Measurements from ENCODE around the gene PGR.
A peak's percentile ranks its signal among the peaks of the same experiment; 100 is the strongest.

Gene PGR

DNA sequence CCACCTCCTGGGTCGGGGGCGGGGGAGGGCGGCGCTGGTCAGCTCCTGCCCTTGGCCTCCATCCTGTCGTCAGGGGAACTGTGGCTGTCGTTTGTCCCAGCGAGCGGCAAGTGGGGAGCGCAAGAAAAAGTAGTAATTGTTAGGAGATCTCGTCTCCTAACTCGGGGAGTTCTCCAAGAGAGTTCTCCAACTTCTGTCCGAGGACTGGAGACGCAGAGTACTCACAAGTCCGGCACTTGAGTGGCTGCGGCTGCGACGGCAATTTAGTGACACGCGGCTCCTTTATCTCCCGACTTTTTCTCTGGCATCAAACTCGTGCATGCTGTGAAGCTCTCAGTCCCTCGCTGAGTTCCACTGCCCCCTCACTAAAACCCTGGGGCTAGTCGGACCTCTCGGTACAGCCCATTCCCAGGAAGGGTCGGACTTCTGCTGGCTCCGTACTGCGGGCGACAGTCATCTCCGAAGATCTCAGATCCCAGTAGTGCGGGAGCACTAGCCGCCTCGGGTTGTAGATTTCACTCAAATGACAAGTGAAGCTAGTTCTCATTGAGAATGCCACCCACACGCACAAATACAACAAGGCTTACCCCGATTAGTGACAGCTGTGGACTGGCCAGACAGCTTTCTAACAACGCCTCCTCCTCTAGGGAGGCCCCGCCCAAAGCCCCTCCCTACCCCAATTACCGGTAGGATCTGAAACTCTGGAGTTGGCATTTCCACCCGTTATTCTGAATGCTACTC is at the start of gene PGR:
Gene PGR (minus strand): TSS at position 611 of the 741 bp plus-strand sequence. CDS start 743 bp downstream, outside the sequence.
- no peak for DNase-seq

DNA sequence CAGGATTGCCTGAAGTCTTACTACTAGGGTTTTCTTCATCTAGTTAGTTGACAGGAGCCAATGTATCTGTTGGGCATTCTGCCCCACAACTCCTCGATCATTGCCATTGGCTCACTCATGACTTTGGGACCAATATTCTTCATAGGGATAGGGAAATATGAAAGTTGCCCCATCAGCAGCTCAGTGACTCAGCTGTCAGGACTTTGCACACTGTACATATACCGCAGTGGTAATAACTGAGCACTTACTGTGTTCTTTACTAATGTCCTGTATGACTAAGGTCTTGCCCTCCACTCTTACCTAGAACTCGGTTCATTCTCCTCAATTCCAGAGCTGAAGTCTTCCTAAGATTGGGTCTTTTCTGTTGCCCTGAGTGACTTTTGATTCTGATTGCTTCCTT is 46.8 kb upstream of the PGR start:
- DNase-seq, result no peak

DNA sequence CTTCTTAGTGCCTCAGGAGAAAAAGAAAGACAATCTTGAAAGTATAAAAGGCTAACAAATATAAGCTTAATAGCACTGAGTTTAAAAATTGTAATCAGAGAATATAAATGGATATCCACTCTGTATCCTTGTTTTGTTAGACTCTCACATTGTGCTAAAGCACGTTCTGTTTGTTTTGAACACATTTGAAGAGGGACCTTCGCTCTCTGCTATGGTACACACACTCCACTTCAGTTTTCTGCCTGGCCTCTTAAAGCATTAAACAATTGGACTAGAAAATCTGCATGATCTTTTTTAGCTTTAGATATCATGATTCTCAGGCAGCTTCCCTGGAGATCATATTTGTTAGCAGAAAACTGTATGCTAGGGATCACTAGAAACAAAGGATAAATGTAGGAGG is 40.3 kb upstream of the PGR start:
- DNase-seq, result no peak

DNA sequence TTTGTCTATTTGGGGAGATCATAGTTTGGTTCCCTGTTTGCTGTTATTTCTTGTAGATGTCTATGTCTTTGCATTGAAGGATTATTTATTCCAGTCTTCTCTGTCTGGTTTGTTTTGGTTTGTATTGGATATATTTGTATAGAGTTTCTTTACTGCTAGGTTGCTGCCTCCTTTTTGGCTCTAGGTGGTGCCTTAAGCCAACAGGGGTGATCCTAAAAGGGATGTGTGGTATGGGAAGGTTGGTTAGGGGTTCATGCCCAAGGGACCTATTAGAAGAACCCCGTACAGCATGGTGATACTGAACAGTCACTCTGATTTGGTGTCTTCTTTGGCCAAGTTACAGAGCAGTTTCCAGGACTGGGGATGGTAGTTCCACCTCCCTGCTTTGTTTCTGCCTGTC is 36.4 kb upstream of the PGR start:
- no peak for DNase-seq

DNA sequence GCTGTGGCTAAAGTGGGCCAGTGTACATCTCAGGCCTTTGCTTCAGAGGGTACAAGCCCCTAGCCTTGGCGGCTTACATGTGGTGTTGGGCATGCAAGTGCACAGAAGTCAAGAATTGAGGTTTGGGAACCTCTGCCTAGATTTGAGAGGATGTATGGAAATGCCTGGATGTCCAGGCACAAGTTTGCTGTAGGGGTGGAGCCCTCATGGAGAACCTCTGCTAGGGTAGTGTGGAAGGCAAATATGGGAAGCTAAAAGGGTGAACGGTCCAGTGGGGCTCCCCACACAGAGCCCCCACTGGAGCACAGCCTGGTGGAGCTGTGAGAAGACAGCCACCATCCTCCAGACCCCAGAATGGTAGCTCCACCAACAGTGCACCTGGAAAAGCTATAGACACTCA is 28.5 kb upstream of the PGR start:
- DNase-seq, result no peak

DNA sequence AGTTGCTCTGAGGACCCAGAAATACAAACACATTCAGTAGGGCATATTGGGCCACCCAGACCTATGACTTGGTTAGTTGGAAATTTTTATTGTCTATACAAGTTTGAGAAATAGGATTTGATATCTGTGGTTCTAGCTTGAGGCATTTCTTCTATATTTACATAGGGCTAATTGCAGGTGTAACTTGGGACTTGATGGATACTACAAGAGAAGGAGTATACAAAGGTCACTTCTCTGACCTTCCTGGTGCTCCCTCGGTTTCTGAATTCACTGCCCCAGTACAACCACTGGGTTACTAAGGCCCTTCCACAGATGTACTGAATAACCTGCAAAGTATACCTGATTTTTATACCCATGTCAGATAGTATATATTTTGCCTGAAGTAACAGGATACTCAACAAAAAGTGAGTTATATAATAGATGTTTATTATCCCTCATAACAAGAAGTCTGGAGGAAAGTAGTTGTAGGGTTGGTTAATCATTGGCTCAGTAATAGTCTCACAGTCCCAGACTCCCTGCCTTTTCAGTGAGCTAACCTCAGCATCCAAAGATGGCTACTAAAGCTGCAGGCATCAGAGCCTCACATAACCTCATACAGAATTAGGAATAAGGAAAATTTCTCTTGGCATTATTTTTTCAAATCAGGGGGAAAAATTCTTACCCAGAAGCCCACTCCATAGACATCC is 8.8 kb upstream of the PGR start:
- DNase-seq, result no peak

DNA sequence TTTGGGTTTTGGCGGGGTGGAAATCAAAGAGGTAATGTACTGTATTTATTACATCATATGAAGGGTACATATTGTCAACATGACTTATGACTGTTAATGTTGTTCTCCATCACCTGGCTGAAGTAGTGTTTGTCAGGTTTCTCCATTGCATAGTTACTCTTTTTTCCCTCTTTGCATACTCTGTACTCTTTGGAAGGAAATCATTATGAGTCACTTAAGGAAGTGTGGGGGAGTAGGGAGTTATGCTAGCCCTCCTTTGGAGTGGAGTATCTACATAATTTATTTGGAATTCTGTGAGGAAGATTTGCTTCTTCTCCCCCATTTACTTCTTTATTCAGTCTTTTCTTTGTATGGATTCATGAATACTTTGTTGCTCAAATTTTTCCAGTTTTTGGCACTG is 3.6 kb upstream of the PGR start:
- DNase-seq, result no peak

DNA sequence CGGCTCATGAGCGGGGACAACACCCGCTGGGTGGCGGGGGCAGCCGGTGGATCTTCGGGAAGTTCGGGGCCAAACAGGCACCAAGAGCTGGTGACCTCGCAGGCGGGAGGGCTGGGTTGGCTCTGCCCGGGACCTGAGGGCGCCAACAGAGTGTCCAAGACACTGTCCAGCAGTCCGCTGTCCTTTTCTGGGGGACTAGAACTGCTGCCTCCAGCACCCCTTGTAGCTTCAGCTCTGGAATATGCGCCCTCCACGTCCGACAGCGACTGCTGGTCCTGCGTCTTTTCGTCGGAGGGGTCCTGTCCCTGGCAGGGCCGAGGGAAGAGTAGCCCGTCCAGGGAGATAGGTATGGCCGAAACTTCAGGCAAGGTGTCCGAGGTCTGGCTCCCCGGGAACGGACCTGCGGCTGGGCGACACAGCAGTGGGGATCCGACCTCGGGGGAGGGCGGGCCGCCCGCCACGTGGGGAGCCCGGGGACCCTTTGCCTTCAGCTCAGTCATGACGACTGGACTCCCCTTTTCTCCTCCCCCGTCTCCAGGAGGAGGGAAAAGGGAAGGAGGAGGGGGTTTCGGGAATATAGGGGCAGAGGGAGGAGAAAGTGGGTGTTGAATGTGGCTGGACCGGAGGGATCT is 926 bp downstream of the PGR start:
- no peak for DNase-seq

DNA sequence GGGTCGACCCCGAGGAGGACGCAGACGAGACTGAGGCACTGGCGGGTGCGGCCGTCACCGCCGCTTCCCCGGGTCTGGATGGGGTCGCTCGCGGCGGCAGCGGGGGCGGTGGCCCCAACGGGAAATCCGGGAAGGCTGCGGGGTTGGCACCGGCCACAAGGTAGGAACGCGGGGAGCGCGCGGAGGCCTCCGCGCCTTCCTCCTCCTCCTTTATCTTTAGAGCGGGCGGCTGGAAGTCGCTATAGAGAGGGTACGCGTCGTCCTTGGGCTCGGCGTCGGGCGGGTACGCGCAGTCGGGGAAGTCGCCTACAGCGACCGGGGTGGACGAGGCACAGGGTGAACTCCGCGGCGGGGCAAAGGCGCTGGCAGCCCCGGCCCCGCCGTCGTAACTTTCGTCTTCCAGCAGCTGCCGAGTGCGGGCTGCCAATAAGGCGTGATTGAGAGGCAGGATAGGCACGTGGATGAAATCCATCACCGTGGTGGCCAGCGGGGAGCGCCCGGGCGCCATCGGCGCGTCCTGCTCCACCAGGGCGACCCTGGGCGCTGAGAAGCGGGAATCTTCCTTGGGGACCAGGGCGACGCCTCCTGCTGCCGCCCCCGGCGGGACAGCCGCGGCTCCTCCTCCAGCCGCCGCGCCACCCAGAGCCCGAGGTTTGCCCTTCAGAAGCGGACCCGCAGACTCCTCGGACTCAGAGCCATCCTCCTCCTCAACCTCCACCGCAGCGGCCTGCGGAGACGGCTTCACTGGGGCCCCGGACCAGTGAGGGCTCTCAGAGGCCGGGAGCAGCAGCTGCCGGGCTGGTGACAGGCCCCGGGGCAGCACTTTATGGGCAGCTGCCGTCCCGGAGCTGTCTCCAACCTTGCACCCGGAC is 1.7 kb downstream of the PGR start:
- DNase-seq, result no peak

DNA sequence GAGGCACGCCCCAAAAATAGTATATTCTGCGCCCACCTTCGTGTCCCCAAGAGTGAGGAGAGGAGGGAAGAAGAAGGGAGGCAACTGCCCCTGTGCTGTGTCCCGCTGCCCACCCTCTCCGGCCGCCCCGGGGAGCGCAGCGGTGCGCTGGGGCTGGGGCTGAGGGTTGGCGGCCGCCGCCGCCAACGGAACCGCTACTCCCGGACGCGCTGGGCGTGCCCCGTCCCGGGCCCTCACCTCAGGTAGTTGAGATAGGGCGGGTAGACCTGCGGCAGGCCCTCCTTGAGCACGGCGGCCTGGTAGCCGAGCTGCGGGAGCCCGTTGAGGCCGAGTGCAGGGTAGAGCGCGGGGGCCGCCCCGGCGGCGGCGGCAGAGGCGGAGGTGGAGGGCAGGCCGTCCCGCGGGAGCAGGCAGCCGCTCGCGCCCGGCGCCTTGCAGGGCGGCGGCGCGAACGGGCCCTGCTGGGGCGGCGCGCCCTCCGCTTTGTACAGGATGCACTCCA is 2.4 kb downstream of the PGR start:
- DNase-seq, result no peak

DNA sequence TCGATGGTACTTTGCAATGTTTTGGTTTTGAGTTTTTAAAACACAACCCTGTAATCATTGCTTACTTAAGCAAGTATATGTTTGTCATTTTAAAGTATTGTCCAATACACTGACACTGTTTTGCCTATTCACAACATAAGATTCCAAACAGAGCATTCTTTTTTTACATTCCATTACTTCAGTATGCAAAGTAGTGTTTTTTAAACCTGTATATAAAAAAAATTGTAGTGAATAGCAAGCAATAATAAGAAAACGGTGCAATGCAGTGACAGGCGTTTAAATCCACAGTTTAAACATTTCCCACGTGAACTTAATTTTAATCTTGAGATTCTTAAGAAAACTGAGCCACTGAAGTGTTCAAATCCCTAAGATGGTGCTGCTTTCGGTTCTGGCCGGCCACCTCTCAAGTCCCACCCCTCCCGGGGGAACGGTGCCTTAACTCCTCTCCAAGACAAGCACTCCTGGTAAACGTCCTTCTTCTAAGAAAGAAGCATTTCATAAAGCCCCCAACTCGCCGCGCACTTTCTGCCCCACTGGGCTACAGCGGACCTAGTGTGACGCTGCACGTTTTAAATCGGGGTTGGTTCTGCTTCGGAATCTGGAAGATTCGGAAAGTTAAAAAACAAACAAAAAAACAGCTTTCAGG is 2.9 kb downstream of the PGR start:
- peak; percentile 1 for DNase-seq

DNA sequence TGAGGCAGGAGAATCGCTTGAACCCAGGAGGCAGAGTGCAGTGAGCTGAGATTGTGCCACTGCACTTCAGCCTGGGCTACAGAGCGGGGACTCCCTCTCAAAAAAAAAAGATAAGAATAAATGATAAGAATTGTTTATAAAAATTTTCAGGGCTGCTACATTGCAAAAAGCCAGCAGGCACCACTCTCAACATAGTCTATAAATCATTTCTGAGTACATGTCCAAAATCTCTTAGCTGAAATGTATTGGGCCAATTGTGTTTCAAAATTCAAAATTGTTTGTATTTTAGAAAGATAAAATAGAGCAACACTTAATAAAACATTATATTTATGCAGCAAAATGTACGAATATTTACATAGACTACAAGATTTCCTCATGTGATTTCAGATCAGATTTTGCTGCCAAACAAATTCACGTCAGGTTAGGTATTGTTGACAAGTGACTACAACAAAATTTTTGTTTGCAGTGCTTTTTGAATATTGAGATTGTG is 13.9 kb downstream of the PGR start:
- no peak for DNase-seq

DNA sequence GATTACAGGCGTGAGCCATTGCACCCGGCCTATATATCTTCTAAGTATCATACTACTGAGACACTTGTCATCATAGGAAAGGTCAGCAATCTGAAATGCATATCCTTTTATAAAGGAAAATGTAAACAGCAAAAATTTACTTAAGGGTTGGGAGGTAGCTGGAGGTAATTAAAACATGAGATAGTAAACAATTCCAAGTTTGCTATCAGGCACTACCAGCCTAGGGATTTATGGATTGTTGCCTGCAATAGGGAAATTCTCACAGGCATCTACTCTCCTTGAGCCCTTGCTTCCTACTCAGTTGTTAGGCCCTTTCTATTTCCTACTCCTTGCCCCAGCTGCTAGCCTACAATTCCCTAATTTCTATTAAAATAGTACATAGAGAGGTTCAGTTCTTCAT is 16.1 kb downstream of the PGR start:
- DNase-seq, result no peak

DNA sequence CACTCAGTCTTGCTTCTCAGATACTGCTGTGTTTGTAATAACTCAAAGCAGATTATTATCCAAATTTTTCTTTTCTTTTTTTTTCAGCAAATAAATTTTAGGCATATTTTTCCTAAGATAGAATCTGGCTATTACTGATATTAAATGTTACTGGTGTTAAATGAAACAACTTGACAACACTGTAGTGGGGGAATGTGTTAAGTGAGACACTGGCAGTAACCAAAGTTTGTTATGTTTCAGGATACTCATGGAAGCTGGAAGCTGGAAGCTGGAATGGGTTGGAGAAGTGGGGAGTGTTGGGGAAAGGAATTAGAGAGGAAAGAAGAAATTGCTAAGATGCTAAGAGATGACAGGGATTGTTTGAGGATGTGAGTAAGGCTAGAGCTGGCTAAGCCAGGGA is 24.9 kb downstream of the PGR start:
- no peak for DNase-seq

DNA sequence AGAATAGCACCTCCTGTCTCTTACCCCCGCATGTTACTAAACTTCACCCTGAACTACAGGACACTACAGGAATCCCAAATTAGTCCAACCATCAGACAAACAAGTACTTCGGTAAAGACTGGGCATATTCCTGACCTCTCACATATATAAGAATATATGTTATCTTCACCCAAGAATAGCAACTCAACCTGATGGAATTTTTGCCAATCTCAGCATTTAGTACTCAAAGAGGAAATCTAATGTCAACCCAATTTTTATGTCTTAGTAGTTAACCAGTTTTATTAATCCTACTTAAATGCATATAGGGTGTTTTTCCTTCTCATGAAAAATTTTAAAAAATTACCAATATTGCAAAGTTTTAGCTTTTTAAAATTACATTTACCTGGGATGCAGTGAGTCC is 26.2 kb downstream of the PGR start:
- DNase-seq, result no peak

DNA sequence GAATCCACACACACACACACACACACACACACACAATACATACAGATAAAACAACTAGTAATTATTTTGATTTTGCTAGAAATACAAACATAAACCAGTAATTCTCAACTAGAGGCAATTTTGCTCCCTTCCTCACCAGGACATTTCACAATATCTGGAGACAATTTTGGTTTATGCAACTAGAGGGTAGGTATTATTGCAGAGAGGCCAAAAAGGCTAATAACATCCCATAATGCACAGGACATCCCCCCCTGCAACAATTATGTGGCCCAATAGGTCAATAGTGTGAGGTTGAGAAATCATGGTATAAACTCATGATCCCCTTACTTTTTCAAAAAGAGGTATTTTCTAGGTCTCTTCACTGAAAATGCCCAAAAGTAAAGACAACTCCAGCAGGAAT is 29.0 kb downstream of the PGR start:
- DNase-seq, result no peak

DNA sequence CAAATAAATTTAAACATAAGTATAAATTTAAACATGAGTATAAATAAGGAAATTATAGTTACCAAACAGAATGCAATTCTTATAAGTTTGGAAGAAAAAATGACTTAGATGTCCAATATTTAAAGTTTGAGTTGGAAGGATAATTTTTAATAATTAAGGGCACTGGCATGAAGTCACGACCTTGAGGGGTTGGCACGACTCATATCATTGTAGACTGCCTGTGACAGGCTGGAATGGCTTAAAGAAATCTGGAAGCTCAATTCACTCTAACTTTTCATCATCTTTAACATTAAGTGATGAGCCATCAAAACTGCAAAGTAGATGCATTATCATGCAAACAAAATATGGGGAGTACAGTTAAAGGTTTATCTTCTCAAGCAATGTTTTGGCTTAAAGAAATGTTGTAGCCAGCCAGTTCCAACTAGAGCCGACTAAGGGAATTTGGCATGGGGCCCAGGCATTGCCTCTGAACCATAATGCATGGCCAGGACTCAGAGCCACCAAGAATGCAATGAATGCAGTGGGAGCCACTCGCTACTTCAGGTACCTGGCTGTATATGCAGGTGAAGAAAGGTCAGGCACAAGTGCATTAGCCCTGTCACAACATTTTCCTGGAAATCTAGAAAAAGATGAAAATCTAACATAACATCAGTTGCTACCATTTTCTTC is 33.4 kb downstream of the PGR start:
- DNase-seq, result no peak

DNA sequence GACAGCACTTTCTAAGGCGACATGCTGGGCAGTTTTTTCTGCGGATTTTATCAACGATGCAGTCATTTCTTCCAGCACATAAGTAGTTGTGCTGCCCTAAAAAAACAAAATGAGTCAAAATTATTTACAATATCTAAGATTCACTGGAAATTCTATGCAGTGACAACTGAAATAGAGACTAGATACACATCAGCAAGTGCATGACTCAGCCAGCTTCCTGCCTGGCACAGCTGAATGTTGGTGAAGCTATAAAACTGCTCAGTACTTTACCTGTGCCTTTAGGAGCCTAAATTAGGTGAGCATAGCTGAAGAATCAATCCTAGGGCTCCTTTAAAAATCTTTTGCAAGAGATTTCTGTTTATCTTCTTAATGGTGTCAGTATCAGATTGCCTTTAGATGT is 37.8 kb downstream of the PGR start:
- DNase-seq, result no peak

DNA sequence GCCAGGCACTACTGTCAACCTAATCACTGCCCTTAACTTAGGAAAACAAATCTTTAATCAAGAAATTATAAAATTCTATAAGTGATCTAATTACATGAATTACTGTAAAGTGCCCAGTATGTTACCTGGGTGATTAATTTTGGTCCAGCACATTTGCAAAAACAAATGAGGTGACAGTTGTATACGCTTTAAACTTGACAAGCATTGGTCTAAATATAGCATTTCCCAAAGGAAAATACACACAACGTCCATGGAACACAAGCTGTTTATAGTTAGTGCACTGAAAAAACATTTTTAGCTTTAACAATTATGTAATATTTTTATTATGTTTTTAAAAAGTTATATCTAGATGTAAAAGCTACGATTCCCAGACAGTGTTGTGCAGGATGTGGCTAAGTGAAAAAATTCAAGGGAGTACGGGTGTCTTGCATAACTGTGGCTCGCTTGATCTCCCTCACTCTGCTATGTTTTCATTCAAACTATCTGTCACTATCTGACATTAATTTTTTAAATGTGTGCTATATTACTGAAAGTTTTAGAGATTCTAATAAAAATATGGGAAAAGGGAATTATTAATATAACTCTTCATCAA is 38.8 kb downstream of the PGR start:
- no peak for DNase-seq

DNA sequence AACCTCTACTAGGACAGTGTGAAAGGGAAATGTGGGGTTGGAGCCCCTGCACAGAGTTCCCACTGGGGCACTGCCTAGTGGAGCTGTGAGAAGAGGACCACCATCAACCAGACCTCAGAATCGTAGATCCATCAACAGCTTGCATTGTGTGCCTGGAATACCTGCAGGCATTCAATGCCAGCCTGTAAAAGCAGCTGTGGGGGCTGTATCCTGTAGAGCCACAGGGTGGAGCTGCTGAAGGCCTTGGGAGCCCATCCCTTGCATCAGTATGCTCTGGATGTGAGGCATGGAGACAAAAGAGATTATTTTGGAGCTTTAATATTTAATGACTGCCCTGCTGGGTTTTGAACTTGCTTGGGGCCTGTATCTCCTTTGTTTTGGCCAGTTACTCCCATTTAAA is 46.3 kb downstream of the PGR start:
- no peak for DNase-seq

DNA sequence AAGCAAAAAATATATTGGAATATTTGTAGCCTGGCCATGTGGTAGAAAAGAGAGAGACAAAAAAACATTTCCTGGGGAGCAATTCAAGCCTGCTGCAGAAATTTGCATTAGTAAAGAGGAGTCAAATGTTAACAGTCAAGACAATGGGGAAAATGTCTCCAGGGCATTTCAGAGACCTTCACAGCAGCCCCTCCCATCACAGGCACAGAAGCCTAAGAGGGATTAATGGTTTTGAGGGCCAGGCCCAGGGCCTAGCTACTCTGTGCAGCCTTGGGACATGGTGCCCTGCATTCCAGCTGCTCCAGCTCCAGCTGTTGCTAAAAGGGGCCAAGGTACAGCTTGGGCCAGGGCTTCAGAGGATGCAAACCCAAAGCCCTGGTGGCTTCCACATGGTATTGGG is 46.8 kb downstream of the PGR start:
- DNase-seq, result no peak
